Spleen (tissue), 11 donors: Measurements from ENCODE around the gene GOSR2. TPM values are rescaled to one million over a fixed set of nuclear protein-coding genes. Genes with fewer than 3 reads are reported as not detected.

ENCODE experiments used
- DNase-seq: peaks from one replicate; pipeline ENCODE4 v3.0.0-alpha.2; 2020
- H3K27ac ChIP-seq, 8 donors: fragments of 200-600 bp; sonication (generic) in 7 of 8; 1 replicate in 4 of 8; 2 replicates in 4 of 8; pipeline versions ENCODE4 v1.5.0 to v1.8.0; 2016 to 2021; ENCODE audit warnings: inconsistent platforms in 4 of 8, mild to moderate bottlenecking in 4 of 8, moderate library complexity in 1 of 8
- H3K27me3 ChIP-seq, 7 donors: fragments of 200-600 bp; sonication (generic) in 6 of 7; replicated peaks in 1 of 7; 1 replicate in 4 of 7; 2 replicates in 3 of 7; pipeline versions ENCODE4 v1.5.0 to v1.8.0; 2016 to 2021; ENCODE audit warnings: inconsistent platforms in 3 of 7, mild to moderate bottlenecking in 1 of 7
- H3K36me3 ChIP-seq, 6 donors: fragments of 200-600 bp; sonication (generic) in 5 of 6; 1 replicate in 4 of 6; 2 replicates in 2 of 6; pipeline versions ENCODE4 v1.5.0 to v1.8.0; 2016 to 2021; ENCODE audit warnings: inconsistent platforms in 2 of 6
- H3K4me1 ChIP-seq, 6 donors: fragments of 200-600 bp; sonication (generic) in 5 of 6; 1 replicate in 3 of 6; 2 replicates in 3 of 6; pipeline versions ENCODE4 v1.5.0 to v1.8.0; 2016 to 2021; ENCODE audit warnings: inconsistent platforms in 3 of 6
- H3K4me3 ChIP-seq, 8 donors: fragments of 200-600 bp; sonication (generic) in 7 of 8; 1 replicate in 4 of 8; 2 replicates in 4 of 8; pipeline versions ENCODE4 v1.5.0 to v1.8.0; 2016 to 2021; ENCODE audit warnings: inconsistent platforms in 4 of 8, mild to moderate bottlenecking in 4 of 8, moderate library complexity in 2 of 8
- H3K9me3 ChIP-seq, 8 donors: fragments of 200-600 bp; sonication (generic) in 7 of 8; 1 replicate in 4 of 8; 2 replicates in 4 of 8; pipeline versions ENCODE4 v1.5.0 to v1.8.0; 2016 to 2021; ENCODE audit warnings: inconsistent platforms in 4 of 8
- CTCF ChIP-seq, 11 experiments: fragments of 200-600 bp in 7 of 11; fragments of 450-650 bp in 4 of 11; sonication (generic) in 4 of 11; IDR thresholded peaks in 8 of 11; conservative IDR thresholded peaks in 3 of 11; 1 replicate in 7 of 11; 2 replicates in 4 of 11; pipeline versions ENCODE4 v1.4.0 to v1.8.0; 2016 to 2021; ENCODE audit warnings: antibody characterized with exemption in 11 of 11, inconsistent platforms in 4 of 11, mild to moderate bottlenecking in 1 of 11
- POLR2A ChIP-seq, 3 donors: fragments of 450-650 bp; IDR thresholded peaks; one replicate each; pipeline ENCODE4 v1.5.1; 2017; ENCODE audit warnings: antibody characterized with exemption in 3 of 3, mild to moderate bottlenecking in 1 of 3
- POLR2AphosphoS5 ChIP-seq, 3 donors: sonication (generic); formaldehyde crosslinking; IDR thresholded peaks; one replicate each; pipeline ENCODE4 v1.5.1; 2017; ENCODE audit warnings: antibody characterized with exemption in 3 of 3
- WGBS, 5 donors: extraction: QIAGEN DNeasy Blood & Tissue Kit in 3 of 5; methylation state at CpG; one replicate each; pipeline versions ENCODE4 v1.1.5 to v1.1.7; 2013 to 2018; 5-methylcytosine and 5-hydroxymethylcytosine counted together
- intact Hi-C: fragments of 100-400 bp; cut with DNase I; formaldehyde crosslinking; loops from one replicate; pipeline ENCODE4 v1.15.0; 2023; ENCODE audit warnings: low total_unique reads
- polyA plus RNA-seq, 3 donors: library from polyadenylated mRNA; stranded (reverse); fragments of 200-250 nt; gene quantifications; one replicate each; pipeline ENCODE4 v1.2.1, GENCODE V29; 2013
- total RNA-seq, 7 donors: library from RNA; depleted of rRNA in 3 of 7; stranded (reverse); fragments of >200 nt in 3 of 7; fragmentation: NEBNext Ultra II Directional in 4 of 7; extraction: Animal tissue kit (Norgen Biotek cat#: 25700) in 4 of 7; gene quantifications; one replicate each; pipeline versions ENCODE4 v1.1.0 to v1.2.1, GENCODE V29; 2016 to 2021
- donor health status: healthy with polysubstance abuse.
- donor health status: DM: no; HTN: no; CAD: no; lungs with moderate emphysema.
- donor health status: DM: no; HTN: no; CAD: no.
- donor health status: Bipolar disorder and iron deficiency.
- donor health status: healthy.
- donor health status: DM: no; HTN: no; CAD: no.
- donor health status: DM: yes; HTN: yes; CAD: no.

Gene GOSR2
- total and polyA plus RNA-seq, 10 donors, result 19.2 to 114 (median 80.0) TPM

GRCh38 chr17:46944931-46945330, 22.0 kb downstream of the GOSR2 start:
- Histone ChIP-seq H3K27ac (no peak overlapping the region), H3K9me3 (no peaks in the 10 kb centered on the region), H3K4me1 (peaks cover 12 to 39% (median 31%) of the 10 kb centered on the region in 6 donors), H3K36me3 (peaks cover 0 to 40% (median 8%) of the 10 kb centered on the region in 6 donors), H3K27me3 (no peaks in the 10 kb centered on the region), H3K4me3 (no peak overlapping the region)
- 60 to 78% (median 67%) methylated on average over 10 of the region's 10 CpGs for WGBS, 5 donors
- intact Hi-C loops, result loop anchor here (5.0 to 10.0 kb wide), 2 partner anchors 50 to 103 kb away; no protein-coding TSS in a partner anchor
- no peak for TF ChIP-seq CTCF (IDR thresholded peaks at IDR 0.05 in 8 of 11, conservative IDR thresholded peaks at IDR 0.05 in 3 of 11)
- peak; percentile 42 to 68 (median 62) for TF ChIP-seq POLR2AphosphoS5 (IDR thresholded peaks at IDR 0.05)
- no peak for TF ChIP-seq POLR2A (IDR thresholded peaks at IDR 0.05)
- no peak for DNase-seq

- Histone ChIP-seq H3K4me1 (peaks cover 12 to 37% (median 29%) of the 10 kb centered on the region in 6 donors), H3K36me3 (peaks cover 0 to 18% (median 0%) of the 10 kb centered on the region in 6 donors), H3K27me3 (no peaks in the 10 kb centered on the region), H3K4me3 (no peak overlapping the region), H3K27ac (no peak overlapping the region), H3K9me3 (no peaks in the 10 kb centered on the region)
- 54 to 69% (median 61%) methylated on average over 3 of the region's 3 CpGs for WGBS, 5 donors
- TF ChIP-seq CTCF (IDR thresholded peaks at IDR 0.05 in 8 of 11, conservative IDR thresholded peaks at IDR 0.05 in 3 of 11) (no peak), POLR2AphosphoS5 (IDR thresholded peaks at IDR 0.05) (no peak), POLR2A (IDR thresholded peaks at IDR 0.05) (no peak)
- DNase-seq, result no peak
- intact Hi-C loops, result loop anchor here (10.0 kb wide), 1 partner anchor 48 kb away; no protein-coding TSS in a partner anchor
Observed at GRCh38 chr17:46947216-46947615, 24.3 kb downstream of the GOSR2 start.

GRCh38 chr17:46948544-46948943, 25.6 kb downstream of the GOSR2 start:
- DNase-seq, result no peak
- Histone ChIP-seq H3K4me3 (no peak overlapping the region), H3K36me3 (peaks cover 0 to 16% (median 0%) of the 10 kb centered on the region in 6 donors), H3K27me3 (no peaks in the 10 kb centered on the region), H3K9me3 (no peaks in the 10 kb centered on the region), H3K27ac (no peak overlapping the region), H3K4me1 (peaks cover 9 to 24% (median 19%) of the 10 kb centered on the region in 6 donors)
- intact Hi-C loops, result loop anchor here (10.0 kb wide), 1 partner anchor 46 kb away; no protein-coding TSS in a partner anchor
- no peak for TF ChIP-seq CTCF (IDR thresholded peaks at IDR 0.05 in 8 of 11, conservative IDR thresholded peaks at IDR 0.05 in 3 of 11)
- no peak for TF ChIP-seq POLR2A (IDR thresholded peaks at IDR 0.05)
- no peak for TF ChIP-seq POLR2AphosphoS5 (IDR thresholded peaks at IDR 0.05)
- 83 to 96% (median 93%) methylated on average over 5 of the region's 5 CpGs for WGBS, 5 donors

GRCh38 chr17:46949291-46950174, 26.6 kb downstream of the GOSR2 start:
- TF ChIP-seq POLR2AphosphoS5 (IDR thresholded peaks at IDR 0.05) (peak in 1 of 3 donors; percentile 12), POLR2A (IDR thresholded peaks at IDR 0.05) (no peak)
- intact Hi-C loops, result loop anchor here (10.0 kb wide), 1 partner anchor 45 kb away; no protein-coding TSS in a partner anchor
- no peak for DNase-seq

More at GRCh38 chr17:46949291-46950174, 26.6 kb downstream of the GOSR2 start:
- H3K27me3 ChIP-seq, result no peaks in the 10 kb centered on the region
- peaks cover 0 to 16% (median 0%) of the 10 kb centered on the region in 6 donors for H3K36me3 ChIP-seq
- H3K4me3 ChIP-seq, result no peak overlapping the region
- WGBS, 5 donors, result 80 to 93% (median 87%) methylated on average over 10 to 11 of the region's 11 CpGs
- H3K4me1 ChIP-seq, result peaks cover 0 to 14% (median 9%) of the 10 kb centered on the region in 6 donors
- H3K9me3 ChIP-seq, result no peaks in the 10 kb centered on the region
- H3K27ac ChIP-seq, result no peak overlapping the region
